Neural progenitor cell (in vitro differentiated cells): ENCODE data around the gene CHST12.

ENCODE experiments used
- CTCF ChIP-seq: fragments of 200-600 bp; sonication (generic); IDR thresholded peaks from 2 replicates; pipeline ENCODE4 v1.5.1; 2017; ENCODE audit warnings: antibody characterized with exemption, mild to moderate bottlenecking
- EZH2 ChIP-seq: fragments of 200-600 bp; sonication (generic); IDR thresholded peaks from 2 replicates; pipeline ENCODE4 v1.6.1; 2017; ENCODE audit warnings: antibody characterized with exemption, mild to moderate bottlenecking, moderate library complexity
- EZH2phosphoT487 ChIP-seq: fragments of 200-600 bp; sonication (generic); IDR thresholded peaks from 2 replicates; pipeline ENCODE4 v1.6.1; 2017; ENCODE audit warnings: antibody characterized with exemption

- TF ChIP-seq EZH2phosphoT487 (no peak), CTCF (no peak), EZH2 (no peak)
Measured at GRCh38 chr7:2468227-2468626, 64.8 kb downstream of the CHST12 start.
